OCI-LY1 (cell line): Measurements from ENCODE around the gene NPEPPS.
A peak's percentile ranks its signal among the peaks of the same experiment; 100 is the strongest.

Experiments
- H2AFZ ChIP-seq: fragments of 200-600 bp; sonication (generic), shearing (Covaris generic); 2 replicates; pipeline ENCODE4 v1.6.0; 2014; ENCODE audit warnings: antibody characterized with exemption, mild to moderate bottlenecking, low read length
- H3F3A ChIP-seq: fragments of 200-600 bp; sonication (generic), shearing (Covaris generic); 2 replicates; pipeline ENCODE4 v1.6.0; 2014; ENCODE audit warnings: mild to moderate bottlenecking, antibody characterized with exemption, low read length, moderate library complexity; ENCODE audit not compliant: insufficient read depth
- H3K27ac ChIP-seq: fragments of 200-600 bp; sonication (generic); 2 replicates; pipeline ENCODE4 v1.5.1; 2014; ENCODE audit warnings: low read length, mixed run types, mild to moderate bottlenecking, low read depth; ENCODE audit not compliant: poor library complexity, severe bottlenecking
- H3K27me3 ChIP-seq: fragments of 200-600 bp; sonication (generic); 2 replicates; pipeline ENCODE4 v1.6.0; 2014; ENCODE audit warnings: antibody characterized with exemption, mild to moderate bottlenecking, low read length, moderate library complexity; ENCODE audit not compliant: insufficient read depth
- H3K36me3 ChIP-seq: fragments of 200-600 bp; sonication (generic); 2 replicates; pipeline ENCODE4 v1.6.1; 2014; ENCODE audit warnings: mild to moderate bottlenecking, antibody characterized with exemption, low read length, moderate library complexity, mixed read lengths; ENCODE audit not compliant: insufficient read depth
- H3K4me1 ChIP-seq: fragments of 200-600 bp; sonication (generic); 2 replicates; pipeline ENCODE4 v1.5.1; 2014; ENCODE audit warnings: mild to moderate bottlenecking, low read length, moderate library complexity; ENCODE audit not compliant: insufficient read depth, severe bottlenecking
- H3K4me2 ChIP-seq: fragments of 200-600 bp; sonication (generic), shearing (Covaris generic); 2 replicates; pipeline ENCODE4 v1.6.1; 2014; ENCODE audit warnings: low read length
- H3K4me3 ChIP-seq: fragments of 200-600 bp; sonication (generic); 2 replicates; pipeline ENCODE4 v1.5.1; 2014; ENCODE audit warnings: low read length, low read depth, mild to moderate bottlenecking, mixed read lengths; ENCODE audit not compliant: poor library complexity, severe bottlenecking
- H3K79me2 ChIP-seq: fragments of 200-600 bp; shearing (Covaris generic); 2 replicates; pipeline ENCODE4 v1.6.1; 2016; ENCODE audit warnings: mixed run types, low read length, mixed read lengths; ENCODE audit not compliant: insufficient read depth
- H3K9ac ChIP-seq: fragments of 200-600 bp; sonication (generic), shearing (Covaris generic); 2 replicates; pipeline ENCODE4 v1.6.1; 2014; ENCODE audit warnings: mild to moderate bottlenecking, low read length, mixed read lengths
- H3K9me2 ChIP-seq: fragments of 200-600 bp; sonication (generic), shearing (Covaris generic); 2 replicates; pipeline ENCODE4 v1.6.1; 2014; ENCODE audit warnings: low read depth, mild to moderate bottlenecking, low read length, mixed read lengths
- H3K9me3 ChIP-seq: fragments of 200-600 bp; shearing (Covaris generic); 2 replicates; pipeline ENCODE4 v1.6.1; 2014; ENCODE audit warnings: low read length, mixed read lengths
- H4K20me1 ChIP-seq: fragments of 200-600 bp; sonication (generic), shearing (Covaris generic); 2 replicates; pipeline ENCODE4 v1.6.0; 2016; ENCODE audit warnings: mild to moderate bottlenecking, low read length; ENCODE audit not compliant: insufficient read depth
- CTCF ChIP-seq: fragments of 200-600 bp; sonication (generic), shearing (Covaris generic); IDR thresholded peaks from 2 replicates; pipeline ENCODE4 v1.5.1; 2017; ENCODE audit warnings: mild to moderate bottlenecking, antibody characterized with exemption, low read length, moderate library complexity, mixed read lengths
- EZH2 ChIP-seq: fragments of 200-600 bp; sonication (generic), shearing (Covaris generic); IDR thresholded peaks from 2 replicates; pipeline ENCODE4 v1.8.0; 2017; ENCODE audit warnings: borderline replicate concordance, mixed run types, mild to moderate bottlenecking, antibody characterized with exemption, low read length, moderate library complexity, mixed read lengths

NPEPPS gene

GRCh38 chr17:47660064-47660492 lies 129.2 kb downstream of the NPEPPS start:
- 0 out of 2 replicates have a peak, but pooled peaks cover 3% of the 10 kb centered on the region for H3F3A ChIP-seq

GRCh38 chr17:47663912-47664623 lies 133.2 kb downstream of the NPEPPS start:
- TF ChIP-seq EZH2 (no peak), CTCF (peak; percentile 93)
- no peaks in the 10 kb centered on the region for H3K9me2 ChIP-seq
- H3F3A ChIP-seq, result 0 out of 2 replicates have a peak, but pooled peaks cover 3% of the 10 kb centered on the region
- no peak overlapping the region for H2AFZ ChIP-seq
- H3K27me3 ChIP-seq, result no peaks in the 10 kb centered on the region
- H3K79me2 ChIP-seq, result no peaks in the 10 kb centered on the region; the same call in 1 of the 2 replicates
- peak overlapping the region; percentile 30; the same call in 1 of the 2 replicates for H3K4me2 ChIP-seq
- peak overlapping the region; percentile 77 for H3K27ac ChIP-seq
- peaks cover 93% of the 10 kb centered on the region for H3K36me3 ChIP-seq
- H3K4me3 ChIP-seq, result no peak overlapping the region
- no peak overlapping the region for H3K9ac ChIP-seq
- H3K4me1 ChIP-seq, result peaks cover 41% of the 10 kb centered on the region
- no peaks in the 10 kb centered on the region for H4K20me1 ChIP-seq
- no peaks in the 10 kb centered on the region for H3K9me3 ChIP-seq

More at GRCh38 chr17:47660064-47660492, 129.2 kb downstream of the NPEPPS start:
- Histone ChIP-seq H3K4me2 (peak overlapping the region; percentile 46), H3K27me3 (no peaks in the 10 kb centered on the region), H3K36me3 (peaks cover 96% of the 10 kb centered on the region), H3K9ac (no peak overlapping the region), H3K27ac (peak overlapping the region; percentile 74), H2AFZ (no peak overlapping the region), H3K9me3 (no peaks in the 10 kb centered on the region), H3K4me3 (peak overlapping the region; percentile 29), H3K79me2 (peaks cover 7% of the 10 kb centered on the region; the same call in 1 of the 2 replicates), H4K20me1 (no peaks in the 10 kb centered on the region), H3K4me1 (peaks cover 55% of the 10 kb centered on the region), H3K9me2 (no peaks in the 10 kb centered on the region)
- no peak for TF ChIP-seq EZH2
- TF ChIP-seq CTCF, result peak; percentile 9; the same call in 1 of the 2 replicates

GRCh38 chr17:47664624-47664941 lies 133.7 kb downstream of the NPEPPS start:
- Histone ChIP-seq H3K27ac (no peak overlapping the region), H3F3A (no peaks in the 10 kb centered on the region), H3K9me3 (no peaks in the 10 kb centered on the region), H4K20me1 (no peaks in the 10 kb centered on the region), H3K9ac (no peak overlapping the region), H3K79me2 (no peaks in the 10 kb centered on the region; the same call in 1 of the 2 replicates), H3K4me1 (peaks cover 36% of the 10 kb centered on the region), H3K4me3 (no peak overlapping the region), H3K36me3 (peaks cover 94% of the 10 kb centered on the region), H3K27me3 (no peaks in the 10 kb centered on the region), H2AFZ (no peak overlapping the region), H3K9me2 (no peaks in the 10 kb centered on the region), H3K4me2 (no peak overlapping the region)
- TF ChIP-seq EZH2 (no peak), CTCF (no peak; the same call in 1 of the 2 replicates)
